DMS79 treated with DMSO at 0.1 percent for 48 hours (cell line): Measurements from ENCODE around the gene CHD9.

Experiments
- DNase-seq: peaks from one replicate; lab custom pipeline; 2025; lab: John Stamatoyannopoulos, UW

The CHD9 gene

GRCh38 chr16:53372992-53373871, 318.4 kb downstream of the CHD9 start:
- DNase-seq, result peak; percentile 20

- DNase-seq, result no peak
These were observed 320.0 kb downstream of the CHD9 start for GRCh38 chr16:53374800-53375199.

- no peak for DNase-seq
These were observed 323.3 kb downstream of the CHD9 start for GRCh38 chr16:53378138-53378537.
